RWPE1 (cell line): ENCODE data around the gene C9orf152.

ENCODE experiments used
- CTCF ChIA-PET: fragments of 350-600 bp; sonication (Branson Sonifier 250); formaldehyde crosslinking; extraction: SDS; loops from one replicate; lab custom pipeline; 2021; lab: Yijun Ruan, JAX
- POLR2A ChIA-PET: fragments of 400-600 bp; formaldehyde crosslinking; extraction: SDS; loops from one replicate; lab custom pipeline; 2020; ENCODE audit warnings: antibody characterized with exemption; ENCODE audit not compliant: low non-redundant PET; lab: Yijun Ruan, JAX
- DNase-seq: peaks from one replicate; pipeline ENCODE4 v3.0.0; 2012; ENCODE audit warnings: low spot score
- H3K27ac ChIP-seq: fragments of 450-650 bp; 2 replicates; pipeline ENCODE4 v1.5.1; 2017
- CTCF ChIP-seq: fragments of 450-650 bp; conservative IDR thresholded peaks from 2 replicates; pipeline ENCODE4 v1.5.1; 2017; ENCODE audit warnings: low read depth, mild to moderate bottlenecking

The C9orf152 gene

GRCh38 chr9:110244616-110245015, 36.7 kb upstream of the C9orf152 start:
- ChIA-PET CTCF (interaction anchor here (1.0 kb wide), 1 partner anchor 341 kb away, joined by 13 read pairs; no protein-coding TSS in a partner anchor), POLR2A (no interaction called here)
- TF ChIP-seq CTCF, result no peak
- H3K27ac ChIP-seq, result no peak overlapping the region
- no peak for DNase-seq

GRCh38 chr9:110241858-110242321, 33.9 kb upstream of the C9orf152 start:
- peak overlapping the region; percentile 54 for H3K27ac ChIP-seq
- DNase-seq, result no peak
- TF ChIP-seq CTCF, result no peak
- CTCF ChIA-PET, result interaction anchor here (0.8 kb wide), 1 partner anchor 24 kb away, joined by 3 read pairs; no protein-coding TSS in a partner anchor
- POLR2A ChIA-PET, result interaction anchor here (0.9 kb wide), 1 partner anchor 14 kb away, joined by 3 read pairs; the partner anchor contains the start of gene TXN

- ChIA-PET CTCF (interaction anchor here (0.8 kb wide), 1 partner anchor 24 kb away, joined by 3 read pairs; no protein-coding TSS in a partner anchor), POLR2A (interaction anchor here (0.9 kb wide), 1 partner anchor 15 kb away, joined by 3 read pairs; the partner anchor contains the start of gene TXN)
- no peak for TF ChIP-seq CTCF
- no peak overlapping the region; the same call in 1 of the 2 replicates for H3K27ac ChIP-seq
- peak; percentile 72 for DNase-seq
Observed at GRCh38 chr9:110241260-110241857, 33.4 kb upstream of the C9orf152 start.

- DNase-seq, result no peak
- no peak overlapping the region for H3K27ac ChIP-seq
- CTCF ChIA-PET, result interaction anchor here (0.6 kb wide), 1 partner anchor 102 kb away, joined by 3 read pairs; no protein-coding TSS in a partner anchor
- POLR2A ChIA-PET, result no interaction called here
- TF ChIP-seq CTCF, result no peak
Observed at GRCh38 chr9:110240198-110240597, 32.2 kb upstream of the C9orf152 start.

- CTCF ChIA-PET, result interaction anchor here (0.5 to 1.6 kb wide), 3 partner anchors 10 to 683 kb away, joined by 3 to 7 read pairs (median 3); no protein-coding TSS in a partner anchor
- DNase-seq, result no peak
- H3K27ac ChIP-seq, result no peak overlapping the region
- no peak for TF ChIP-seq CTCF
- POLR2A ChIA-PET, result no interaction called here
Observed at GRCh38 chr9:110228321-110228720, 20.4 kb upstream of the C9orf152 start.

- no peak overlapping the region for H3K27ac ChIP-seq
- no peak for TF ChIP-seq CTCF
- ChIA-PET POLR2A (no interaction called here), CTCF (interaction anchor here (0.6 kb wide), 1 partner anchor 132 kb away, joined by 3 read pairs; no protein-coding TSS in a partner anchor)
- no peak for DNase-seq
Observed at GRCh38 chr9:110224583-110224982, 16.6 kb upstream of the C9orf152 start.
